K562 (cell line): Measurements from ENCODE around the gene PIGQ. TPM values are rescaled to one million over a fixed set of nuclear protein-coding genes. Genes with fewer than 3 reads are reported as not detected.
A peak's percentile ranks its signal among the peaks of the same experiment; 100 is the strongest.

ENCODE experiments used
- BHLHE40 ChIP-seq: IDR thresholded peaks from 2 replicates; pipeline ENCODE4 v1.6.1; 2011; ENCODE audit warnings: low read length, improper control_type of control experiment
- CBFB ChIP-seq: sonication (generic); formaldehyde crosslinking; IDR thresholded peaks from 2 replicates; pipeline ENCODE4 v1.4.0; 2020; ENCODE audit warnings: mild to moderate bottlenecking, missing genetic modification reagents
- ESRRB ChIP-seq: fragments of 250-450 bp; sonication (Bioruptor Pico); IDR thresholded peaks from 2 replicates; pipeline ENCODE4 v1.5.0; 2020; ENCODE audit warnings: mild to moderate bottlenecking, moderate library complexity, borderline replicate concordance
- FIP1L1 ChIP-seq: fragments of 200-400 bp; formaldehyde crosslinking; IDR thresholded peaks from 2 replicates; pipeline ENCODE4 v1.6.1; 2018; ENCODE audit warnings: mild to moderate bottlenecking, low read depth, low read length; ENCODE audit not compliant: poor library complexity, severe bottlenecking
- HNRNPL ChIP-seq: fragments of 200-400 bp; formaldehyde crosslinking; IDR thresholded peaks from 2 replicates; pipeline ENCODE4 v1.6.1; 2017; ENCODE audit warnings: low read depth, mild to moderate bottlenecking, low read length
- IRF9 ChIP-seq: fragments of 450-650 bp; IDR thresholded peaks from 2 replicates; pipeline ENCODE4 v1.6.1; 2016; ENCODE audit warnings: missing biosample characterization, missing genetic modification characterization
- MYNN ChIP-seq, 2 experiments: sonication (generic); formaldehyde crosslinking in 1 of 2; IDR thresholded peaks; 2 replicates each; pipeline versions ENCODE4 v1.5.0 to v1.6.1; 2016 to 2020; ENCODE audit warnings: antibody characterized with exemption in 1 of 2, missing genetic modification reagents in 1 of 2
- POLR2A ChIP-seq: fragments of 450-650 bp; conservative IDR thresholded peaks from 2 replicates; pipeline ENCODE4 v1.6.1; 2016
- PTRF ChIP-seq: fragments of 450-650 bp; IDR thresholded peaks from 2 replicates; pipeline ENCODE4 v1.6.1; 2016; ENCODE audit warnings: mild to moderate bottlenecking, missing genetic modification characterization, missing compliant biosample characterization
- RBFOX2 ChIP-seq: fragments of 200-400 bp; formaldehyde crosslinking; IDR thresholded peaks from 2 replicates; pipeline ENCODE4 v1.6.1; 2017; ENCODE audit warnings: low read depth, mild to moderate bottlenecking, low read length, moderate library complexity
- RBM22 ChIP-seq: fragments of 200-400 bp; formaldehyde crosslinking; IDR thresholded peaks from 2 replicates; pipeline ENCODE4 v1.6.1; 2018; ENCODE audit warnings: low read length, low read depth; ENCODE audit not compliant: poor library complexity, severe bottlenecking
- SAP30 ChIP-seq: fragments of 200-600 bp; sonication (generic); IDR thresholded peaks from 2 replicates; pipeline ENCODE4 v1.6.1; 2012; ENCODE audit warnings: borderline replicate concordance, low read depth, mild to moderate bottlenecking, moderate library complexity, low read length, control low read depth, inconsistent platforms; ENCODE audit not compliant: insufficient read depth, poor library complexity, severe bottlenecking
- SMAD1 ChIP-seq: fragments of 150-350 bp; IDR thresholded peaks from 2 replicates; pipeline ENCODE4 v1.6.1; 2014; ENCODE audit warnings: low read length, low read depth; ENCODE audit not compliant: partially characterized antibody
- SMARCC2 ChIP-seq: fragments of 450-650 bp; IDR thresholded peaks from 2 replicates; pipeline ENCODE4 v1.6.1; 2017; ENCODE audit warnings: antibody characterized with exemption, moderate library complexity, mild to moderate bottlenecking, low read depth
- SUPT5H ChIP-seq: fragments of 450-650 bp; IDR thresholded peaks from 2 replicates; pipeline ENCODE4 v1.6.1; 2016
- TCF3 ChIP-seq: sonication (generic); formaldehyde crosslinking; IDR thresholded peaks from 2 replicates; pipeline ENCODE4 v1.4.0; 2020; ENCODE audit warnings: mild to moderate bottlenecking, missing genetic modification reagents
- ZNF280B ChIP-seq: fragments of 250-450 bp; sonication (Bioruptor Pico); IDR thresholded peaks from 2 replicates; pipeline ENCODE4 v1.5.1; 2021; ENCODE audit warnings: mild to moderate bottlenecking
- ZNF76 ChIP-seq: fragments of 250-450 bp; sonication (Bioruptor Pico); IDR thresholded peaks from 2 replicates; pipeline ENCODE4 v1.4.0; 2020; ENCODE audit warnings: mild to moderate bottlenecking, moderate library complexity, borderline replicate concordance
- ZNF778 ChIP-seq: fragments of 450-650 bp; formaldehyde crosslinking; IDR thresholded peaks from 2 replicates; pipeline ENCODE4 v1.4.0; 2020; ENCODE audit warnings: mild to moderate bottlenecking, moderate library complexity
- polyA plus RNA-seq, 8 experiments: library from polyadenylated mRNA; depleted of rRNA in 4 of 8; stranded (reverse) in 5 of 8; unstranded in 3 of 8; fragments of >200 nt; fragmentation: Nextera tagmentation in 2 of 8; fragmentation: Illumina TruSeq in 1 of 8; extraction: Ambion mirVana in 2 of 8; extraction: Trizol in 1 of 8; gene quantifications; 2 replicates each; pipeline versions ENCODE4 v1.2.1 to v1.2.3, GENCODE V29; 2011 to 2014; ENCODE audit warnings: inconsistent platforms in 1 of 8, missing spikeins in 1 of 8
- total RNA-seq, 7 experiments: library from RNA; depleted of rRNA in 6 of 7; stranded (reverse); fragments of >200 nt in 6 of 7; fragmentation: Illumina TruSeq in 2 of 7; extraction: Trizol in 2 of 7; gene quantifications; 2 replicates each; pipeline versions ENCODE4 v1.2.1 to v1.2.3, GENCODE V29; 2011 to 2021; ENCODE audit warnings: low replicate concordance in 1 of 7
- TF ChIP-seq, protein P1 (sequence below): fragments of 450-650 bp; IDR thresholded peaks from 2 replicates; pipeline ENCODE4 v1.6.1; 2016; ENCODE audit warnings: antibody characterized with exemption
- TF ChIP-seq, protein P2 (sequence below): sonication (generic); formaldehyde crosslinking; IDR thresholded peaks from 2 replicates; pipeline ENCODE4 v1.8.0; 2022; ENCODE audit warnings: mild to moderate bottlenecking, missing genetic modification reagents
- TF ChIP-seq, protein P3 (sequence below): sonication (generic); formaldehyde crosslinking; IDR thresholded peaks from 2 replicates; pipeline ENCODE4 v1.9.0; 2022; ENCODE audit warnings: mild to moderate bottlenecking, missing genetic modification reagents

The PIGQ gene
- total and polyA plus RNA-seq, 9 of the 15 experiments (the other 6 are each of a cell fraction or from before 2014, with no cell fraction given) = 0.20 to 49.6 (median 11.7) TPM

DNA sequence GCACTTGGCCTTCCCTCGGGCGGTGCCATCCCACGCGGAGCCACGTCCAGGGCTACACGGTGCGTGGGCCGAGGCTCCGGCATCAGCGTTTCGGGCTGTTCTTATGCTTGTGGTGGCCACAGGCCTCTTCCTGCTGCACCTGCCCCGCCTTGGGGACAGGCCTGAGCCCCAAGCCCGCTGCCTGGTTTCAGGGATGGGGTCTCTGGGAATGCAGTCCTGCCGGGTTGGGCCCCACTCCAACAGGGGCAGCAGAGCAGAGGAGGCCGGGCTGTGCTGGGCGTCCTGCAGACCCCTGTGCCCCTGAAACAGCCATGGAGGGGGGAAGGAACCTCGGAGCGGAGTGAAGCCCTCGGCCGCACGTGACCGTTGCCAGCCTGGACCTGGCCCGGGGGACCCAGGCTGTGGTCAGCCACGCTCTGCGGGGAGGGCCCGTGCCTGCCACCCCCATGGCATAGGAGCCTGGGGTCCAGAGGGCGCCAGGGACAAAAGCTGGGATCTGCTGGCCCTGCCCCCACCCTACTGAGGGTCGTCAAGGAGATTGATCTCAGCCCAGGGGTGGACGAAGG, 60.6 kb downstream of the PIGQ start (continued):
- TF ChIP-seq, protein P1, sequence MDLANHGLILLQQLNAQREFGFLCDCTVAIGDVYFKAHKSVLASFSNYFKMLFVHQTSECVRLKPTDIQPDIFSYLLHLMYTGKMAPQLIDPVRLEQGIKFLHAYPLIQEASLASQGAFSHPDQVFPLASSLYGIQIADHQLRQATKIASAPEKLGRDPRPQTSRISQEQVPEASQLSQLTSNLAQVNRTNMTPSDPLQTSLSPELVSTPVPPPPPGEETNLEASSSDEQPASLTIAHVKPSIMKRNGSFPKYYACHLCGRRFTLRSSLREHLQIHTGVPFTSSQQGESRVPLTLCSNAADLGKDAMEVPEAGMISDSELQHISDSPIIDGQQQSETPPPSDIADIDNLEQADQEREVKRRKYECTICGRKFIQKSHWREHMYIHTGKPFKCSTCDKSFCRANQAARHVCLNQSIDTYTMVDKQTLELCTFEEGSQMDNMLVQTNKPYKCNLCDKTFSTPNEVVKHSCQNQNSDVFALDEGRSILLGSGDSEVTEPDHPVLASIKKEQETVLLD = 0 out of 2 replicates have a peak, but pooled peaks have one; percentile 6
- TF ChIP-seq SMARCC2 (no peak), RBFOX2 (0 out of 2 replicates have a peak, but pooled peaks have one; percentile 31), TCF3 (CRISPR knock-in tag) (0 out of 2 replicates have a peak, but pooled peaks have one; percentile 7), MYNN (IDR thresholded peaks at IDR 0.05) (peak; percentile 11; the same call in 1 of the 2 replicates), MYNN (CRISPR knock-in tag; IDR thresholded peaks at IDR 0.05) (no peak), BHLHE40 (peak; percentile 39; the same call in 1 of the 2 replicates), SMAD1 (no peak), ZNF280B (no peak), CBFB (CRISPR knock-in tag) (0 out of 2 replicates have a peak, but pooled peaks have one; percentile 58), SUPT5H (no peak; the same call in 1 of the 2 replicates), ZNF76 (CRISPR knock-in tag) (no peak), SAP30 (no peak), ZNF778 (no peak), POLR2A (peak; percentile 5; the same call in 1 of the 2 replicates), FIP1L1 (peak; percentile 69), ESRRB (CRISPR knock-in tag) (no peak), IRF9 (tag) (no peak), HNRNPL (peak; percentile 49; the same call in 1 of the 2 replicates), PTRF (tag) (no peak), RBM22 (peak; percentile 54)
- TF ChIP-seq, protein P2, sequence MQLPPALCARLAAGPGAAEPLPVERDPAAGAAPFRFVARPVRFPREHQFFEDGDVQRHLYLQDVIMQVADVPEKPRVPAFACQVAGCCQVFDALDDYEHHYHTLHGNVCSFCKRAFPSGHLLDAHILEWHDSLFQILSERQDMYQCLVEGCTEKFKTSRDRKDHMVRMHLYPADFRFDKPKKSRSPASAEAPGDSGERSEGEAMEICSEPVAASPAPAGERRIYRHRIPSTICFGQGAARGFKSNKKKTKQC (CRISPR knock-in tag) = 0 out of 2 replicates have a peak, but pooled peaks have one; percentile 53
- TF ChIP-seq, protein P3, sequence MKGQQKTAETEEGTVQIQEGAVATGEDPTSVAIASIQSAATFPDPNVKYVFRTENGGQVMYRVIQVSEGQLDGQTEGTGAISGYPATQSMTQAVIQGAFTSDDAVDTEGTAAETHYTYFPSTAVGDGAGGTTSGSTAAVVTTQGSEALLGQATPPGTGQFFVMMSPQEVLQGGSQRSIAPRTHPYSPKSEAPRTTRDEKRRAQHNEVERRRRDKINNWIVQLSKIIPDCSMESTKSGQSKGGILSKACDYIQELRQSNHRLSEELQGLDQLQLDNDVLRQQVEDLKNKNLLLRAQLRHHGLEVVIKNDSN (CRISPR knock-in tag) = peak; percentile 54
- TF ChIP-seq, all 486 proteins: peak for 15
